Stimulated activated CD4-positive, alpha-beta T cell treated with anti-CD3 and anti-CD28 coated beads, Interleukin-1b, Interleukin-23, amount 100 ng/mL, for 4 hours (primary cell): ENCODE measurements around the gene CCDC126.
"Not testable (repeated sequence)": the region's sequence is repeated elsewhere in the genome, so short reads cannot be mapped to it uniquely, and the experiment has no call there.

Experiments used
- DNase-seq, 2 donors: peaks; one replicate each; pipeline ENCODE4 v3.0.0-alpha.2; 2020; ENCODE audit warnings: low read depth in 2 of 2

CCDC126 gene

DNA sequence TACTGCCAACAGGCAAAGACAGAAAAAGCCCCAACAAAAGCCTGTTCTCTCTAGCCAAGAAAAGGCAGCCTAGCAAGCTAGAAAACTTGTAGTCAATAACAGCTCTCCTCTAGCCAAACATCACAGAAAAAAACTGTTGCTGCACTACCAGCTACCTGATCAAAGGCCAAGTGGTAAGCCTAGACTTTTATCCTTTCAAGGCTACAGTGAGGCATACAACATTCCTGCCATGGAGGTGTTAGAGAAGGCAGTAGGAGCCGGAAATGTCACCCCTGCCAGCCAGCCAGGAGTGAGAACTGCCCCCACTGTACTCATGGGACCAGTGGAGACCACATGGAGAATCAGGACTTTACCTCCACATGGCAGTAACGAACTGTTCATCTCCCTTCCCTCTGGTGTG, 31.2 kb downstream of the CCDC126 start:
- no peak for DNase-seq

DNA sequence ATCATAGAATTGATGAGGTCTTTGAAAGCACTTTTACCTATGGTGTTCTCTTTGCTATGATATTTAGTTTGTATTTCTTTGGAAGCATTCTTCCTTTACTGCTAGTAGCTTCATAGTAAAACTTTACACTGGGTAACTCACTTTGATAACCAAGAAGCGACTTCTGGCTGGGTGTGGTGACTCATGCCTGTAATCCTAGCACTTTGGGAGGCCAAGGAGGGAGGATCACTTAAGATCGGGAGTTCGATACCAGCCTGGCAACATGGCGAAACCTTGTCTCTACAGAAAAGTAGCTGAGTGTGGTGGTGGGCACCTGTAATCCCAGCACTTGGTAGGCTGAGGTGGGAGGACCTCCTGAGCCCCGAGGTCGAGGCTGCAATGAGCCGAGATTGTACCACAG, 36.2 kb downstream of the CCDC126 start:
- DNase-seq = no peak

DNA sequence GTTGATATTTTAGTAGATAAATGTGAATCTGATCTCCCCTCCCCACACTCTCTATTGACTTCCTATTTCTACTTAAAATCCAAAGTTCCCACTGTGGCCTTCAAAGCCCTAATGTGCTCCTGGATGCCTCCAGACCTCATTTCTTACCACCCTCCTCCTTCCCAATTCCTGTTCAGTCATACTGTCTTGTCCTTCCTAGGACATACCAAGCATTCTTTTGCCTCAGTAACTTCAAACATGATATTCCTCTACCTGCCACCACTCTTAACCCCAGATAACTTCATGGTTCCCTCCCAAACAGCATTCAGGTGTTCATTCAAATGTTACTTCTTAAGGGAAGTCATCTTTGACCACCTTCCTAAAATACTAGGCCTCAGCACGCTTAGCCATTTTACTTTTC, 48.6 kb downstream of the CCDC126 start:
- DNase-seq = no peak

DNA sequence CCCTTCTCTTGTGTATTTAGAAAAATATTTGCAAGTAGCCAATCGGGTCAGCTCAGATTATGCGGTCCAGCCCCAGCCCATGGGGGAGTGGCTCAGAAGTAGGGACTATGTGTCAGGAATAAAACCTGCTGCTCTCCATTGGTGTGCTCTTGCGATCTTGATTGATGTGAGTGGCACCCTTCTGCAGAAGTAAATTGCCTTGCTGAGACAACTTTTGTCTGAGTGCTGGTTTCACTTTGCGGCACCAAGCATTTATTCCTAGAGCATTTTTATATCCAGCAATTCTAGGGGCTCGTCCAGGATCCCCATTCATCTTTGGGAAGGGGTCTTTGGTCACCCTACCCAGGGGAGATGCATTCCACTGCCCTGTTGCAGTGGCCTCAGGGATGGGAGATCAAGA, 56.8 kb downstream of the CCDC126 start:
- DNase-seq = no peak

DNA sequence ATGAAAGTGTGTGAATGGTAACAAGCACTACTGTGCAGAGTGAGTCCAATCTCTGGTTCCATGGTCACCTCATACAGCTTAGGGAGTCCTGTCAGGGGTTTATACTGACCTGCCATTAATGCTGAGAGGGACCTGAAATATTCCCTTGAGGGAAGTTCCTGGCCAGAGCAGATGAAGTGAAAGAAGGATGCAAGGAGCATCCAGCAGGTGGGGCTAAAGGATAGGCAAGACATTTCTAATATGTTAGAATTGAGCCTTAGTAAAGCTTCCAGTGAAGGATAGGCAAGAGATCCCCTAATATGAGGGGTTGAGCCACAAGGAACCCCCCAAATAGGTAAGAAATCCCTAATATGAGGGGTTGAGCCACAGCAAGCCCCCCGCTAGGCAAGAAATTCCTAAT, 57.3 kb downstream of the CCDC126 start:
- no peak for DNase-seq

DNA sequence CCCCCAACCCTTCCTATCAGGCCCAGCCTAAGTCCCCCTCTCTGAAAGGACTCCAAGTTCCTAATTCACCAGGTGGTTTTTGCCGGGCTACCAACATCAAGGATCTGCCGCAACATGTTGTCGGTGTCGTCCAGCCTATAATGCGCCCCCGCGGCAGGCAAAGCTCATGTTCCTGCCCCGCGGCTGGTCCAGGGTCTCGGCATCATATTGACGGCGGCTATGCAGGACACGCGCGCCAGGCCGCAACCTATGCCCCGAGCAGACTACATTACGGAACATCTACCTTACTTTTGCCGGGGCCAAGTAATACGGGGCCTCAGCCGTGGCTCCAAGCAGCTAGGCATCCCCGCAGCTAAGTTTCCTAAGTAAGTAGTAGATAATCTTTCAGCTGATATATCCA, 58.3 kb downstream of the CCDC126 start:
- DNase-seq = no peak

DNA sequence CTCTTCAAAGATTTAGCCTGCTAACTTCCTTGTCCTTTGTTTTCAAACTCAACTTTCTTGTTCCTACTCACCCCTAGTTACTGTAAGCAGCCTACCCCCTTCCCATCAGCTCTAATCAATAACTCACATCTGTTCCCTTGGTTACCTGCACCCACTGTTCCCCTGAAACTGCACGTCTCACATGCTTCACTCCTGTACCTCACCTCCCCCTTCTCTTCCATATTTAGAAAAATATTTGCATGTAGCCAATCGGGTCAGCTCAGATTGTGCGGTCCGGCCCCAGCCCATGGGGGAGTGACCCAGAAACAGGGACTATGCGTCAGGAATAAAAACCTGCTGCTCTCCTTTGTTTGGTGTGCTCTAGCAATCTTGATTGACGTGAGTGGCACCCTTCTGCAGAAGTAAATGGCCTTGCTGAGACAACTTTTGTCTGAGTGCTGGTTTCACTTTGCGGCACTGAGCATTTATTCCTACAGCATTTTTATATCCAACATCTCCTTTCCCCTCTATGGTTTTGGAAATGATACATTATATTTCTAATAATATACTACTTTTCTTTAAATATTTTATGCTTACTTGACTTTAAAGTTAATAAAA, 61.7 kb downstream of the CCDC126 start:
- DNase-seq = no peak

DNA sequence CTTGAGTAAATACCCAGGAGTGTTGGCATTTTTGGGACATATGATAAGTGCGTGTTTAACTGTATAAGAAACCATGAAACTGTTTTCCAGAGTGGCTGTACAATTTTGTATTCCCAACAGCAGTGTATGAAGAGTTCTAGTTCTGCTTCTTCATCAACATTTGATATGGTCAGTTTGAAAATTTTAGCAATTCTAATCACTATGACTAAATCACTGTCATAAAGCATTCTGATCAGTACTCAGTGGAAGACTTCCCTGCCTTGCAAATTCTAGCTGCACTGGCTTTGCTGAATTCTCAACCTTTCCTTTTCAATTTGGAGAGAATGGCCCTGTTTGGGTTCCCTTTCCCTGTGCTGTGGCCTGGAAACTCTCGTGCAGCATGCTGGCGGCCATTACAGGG, 64.2 kb downstream of the CCDC126 start:
- DNase-seq = no peak

DNA sequence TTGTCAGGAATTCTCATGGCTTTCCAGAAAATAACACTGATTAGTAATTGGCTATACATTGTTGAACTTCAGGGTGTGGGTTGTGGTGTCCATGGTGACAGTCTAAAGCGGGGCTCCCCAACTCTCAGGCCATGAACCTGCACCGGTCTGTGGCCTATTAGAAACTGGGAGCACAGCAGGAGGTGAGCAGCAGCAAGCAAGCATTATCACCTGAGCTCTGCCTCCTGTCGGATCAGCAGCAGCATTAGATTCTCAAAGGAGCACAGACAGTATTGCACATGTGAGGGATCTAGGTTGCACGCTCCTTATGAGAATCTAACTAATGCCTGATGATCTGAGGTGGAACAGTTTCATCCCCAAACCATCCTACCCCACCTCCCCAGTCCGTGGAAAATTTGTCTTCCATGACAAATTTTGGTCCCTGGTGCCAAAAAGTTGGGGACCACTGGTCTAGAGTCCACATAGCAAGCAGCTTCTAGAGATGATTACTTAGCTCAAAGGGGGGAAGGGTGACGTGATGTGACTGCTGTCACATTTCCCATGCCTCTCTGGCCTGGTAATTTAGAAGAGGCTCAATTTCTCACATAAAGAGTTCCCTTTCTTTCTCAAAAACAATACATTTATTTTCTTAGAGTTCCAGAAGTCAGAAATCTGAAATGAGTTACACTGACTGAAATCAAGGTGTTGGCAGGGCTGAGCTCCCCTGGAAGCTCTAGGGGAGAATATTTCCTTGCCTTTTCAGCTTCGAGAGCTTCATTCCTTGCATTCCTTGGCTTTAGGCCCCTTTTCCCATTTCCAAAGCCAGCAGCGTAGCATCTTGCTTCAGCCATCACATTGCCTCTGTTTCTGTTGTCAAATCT, 65.2 kb downstream of the CCDC126 start:
- no peak for DNase-seq

DNA sequence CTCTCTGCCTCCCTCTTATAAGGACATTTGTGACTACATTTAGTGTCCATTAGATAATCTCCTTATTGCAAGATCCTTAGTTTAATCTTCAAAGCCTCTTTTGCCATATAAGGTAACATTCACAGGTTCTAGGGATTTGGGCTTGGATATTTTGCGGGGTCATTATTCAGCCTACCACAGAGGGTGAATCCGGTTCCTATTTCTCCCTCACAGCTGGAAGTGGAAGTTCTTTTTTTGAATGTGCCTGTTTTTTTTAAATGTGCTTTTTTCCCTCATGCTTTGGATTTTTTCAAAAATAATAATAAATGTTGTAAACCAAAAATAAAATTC, 65.8 kb downstream of the CCDC126 start:
- DNase-seq = no peak

DNA sequence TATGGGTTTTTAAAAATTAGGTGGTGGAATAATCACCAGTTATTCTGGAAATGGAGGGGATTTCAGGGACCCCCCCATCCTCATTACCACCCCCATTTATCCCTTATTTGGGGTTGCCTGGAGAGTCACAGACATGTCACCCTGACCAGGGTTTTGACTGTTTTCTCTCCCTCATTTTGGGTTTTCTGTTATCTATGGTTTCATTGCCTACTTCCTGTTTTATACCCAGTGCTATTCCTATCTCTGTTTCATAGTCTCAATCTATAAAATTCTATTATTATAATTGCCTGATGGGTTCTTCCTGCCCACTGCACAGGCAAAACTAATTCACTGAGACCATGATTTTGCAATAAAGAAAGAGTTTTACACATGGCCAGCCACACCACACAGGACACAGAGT, 66.9 kb downstream of the CCDC126 start:
- no peak for DNase-seq

DNA sequence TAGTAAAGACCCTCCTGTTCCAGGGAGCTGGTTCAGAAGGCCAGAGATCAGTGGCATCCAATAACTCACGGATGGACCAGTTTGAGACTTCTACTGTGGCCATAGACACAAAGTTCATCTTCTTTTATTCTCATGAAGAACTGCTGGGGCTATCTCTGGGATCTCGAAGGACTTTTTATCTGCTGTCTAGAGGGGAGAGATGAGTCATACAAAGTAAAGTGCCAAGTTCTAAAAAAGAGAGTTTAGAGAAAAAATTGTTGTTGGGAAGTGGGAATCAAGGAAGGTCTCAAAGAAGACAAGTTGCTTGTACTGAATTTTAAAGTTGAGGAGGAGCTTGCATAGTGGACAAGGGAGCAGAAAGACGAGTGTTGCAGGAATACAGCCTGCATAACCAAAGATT, 74.9 kb downstream of the CCDC126 start:
- no peak for DNase-seq

DNA sequence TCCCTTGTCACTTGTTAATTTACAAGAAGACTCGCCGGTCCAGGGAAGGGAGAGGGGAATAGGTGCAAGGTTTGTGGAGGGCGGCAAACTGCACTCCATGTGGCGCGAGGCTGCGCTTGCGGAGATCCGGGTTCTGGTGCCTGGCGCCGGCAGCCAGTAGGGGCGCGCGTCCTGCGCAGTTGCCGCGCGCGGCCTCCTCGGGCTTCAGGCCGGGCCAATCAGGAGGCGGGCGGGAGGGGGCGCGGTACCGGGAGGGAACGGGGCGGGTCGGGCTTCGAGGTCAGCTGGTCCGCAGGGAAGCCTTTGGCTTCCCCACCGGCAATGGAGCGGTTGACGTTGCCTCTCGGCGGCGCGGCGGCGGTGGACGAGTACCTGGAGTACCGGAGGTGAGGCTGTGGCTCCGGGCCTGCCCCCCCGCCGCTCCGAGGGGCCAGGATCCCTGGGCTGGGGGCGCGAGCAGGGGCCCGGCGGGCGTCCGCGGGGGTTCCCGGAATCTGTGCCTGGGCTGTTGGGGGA, 82.8 kb downstream of the CCDC126 start, which contains the start of gene FAM221A:
Gene FAM221A (plus strand): TSS at position 302 of the 516 bp plus-strand sequence. CDS start 20 bp downstream, at position 322.
- peak; percentile 68 to 75 for DNase-seq

DNA sequence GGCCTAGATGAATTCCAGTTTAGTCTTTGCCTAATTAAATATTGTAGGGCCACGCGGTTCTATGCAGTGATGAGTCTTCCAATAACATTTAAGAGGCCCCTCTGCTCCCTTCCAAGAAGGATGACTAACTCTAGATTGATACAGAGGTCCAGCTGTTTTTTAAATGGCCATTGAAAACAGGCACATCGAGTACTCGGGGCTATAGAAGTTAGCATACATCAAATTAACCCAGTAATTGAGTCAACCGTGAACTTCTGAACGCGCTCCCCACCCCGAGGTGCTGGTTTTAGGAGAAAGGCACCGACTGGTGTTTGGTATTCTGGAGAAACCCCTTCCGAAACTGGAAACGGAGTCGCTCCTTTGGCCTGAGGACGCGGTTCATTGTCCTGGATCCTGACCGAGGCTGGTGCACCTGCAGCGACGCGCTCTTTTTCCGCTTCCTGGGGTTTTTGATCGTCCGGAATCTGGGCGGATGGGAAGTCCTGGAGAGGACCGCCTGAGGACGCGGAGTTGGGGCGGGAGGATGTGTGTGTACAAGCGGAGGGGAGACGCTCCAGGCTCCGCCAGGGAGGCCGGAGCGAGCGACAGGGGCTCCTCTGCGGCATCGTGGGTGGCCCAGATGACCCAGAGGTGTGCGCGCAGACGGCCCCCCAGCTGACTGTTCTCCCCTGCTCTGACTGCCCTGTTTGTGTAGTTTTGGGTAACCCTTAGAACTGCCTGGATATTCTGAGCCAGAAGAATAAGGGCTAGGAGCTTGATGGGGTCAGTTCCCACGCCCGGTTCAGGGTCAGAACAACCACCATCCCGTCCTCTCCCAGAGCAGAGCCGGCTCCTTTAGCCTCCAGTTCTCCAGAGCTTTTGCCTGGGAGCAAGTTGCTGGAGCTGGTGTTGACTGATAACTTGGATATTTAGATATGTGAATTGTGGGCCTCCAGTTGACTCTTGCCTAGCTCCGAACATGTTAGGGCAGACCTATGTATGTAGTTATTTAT, 83.5 kb downstream of the CCDC126 start:
- DNase-seq = peak; percentile 2 to 26

DNA sequence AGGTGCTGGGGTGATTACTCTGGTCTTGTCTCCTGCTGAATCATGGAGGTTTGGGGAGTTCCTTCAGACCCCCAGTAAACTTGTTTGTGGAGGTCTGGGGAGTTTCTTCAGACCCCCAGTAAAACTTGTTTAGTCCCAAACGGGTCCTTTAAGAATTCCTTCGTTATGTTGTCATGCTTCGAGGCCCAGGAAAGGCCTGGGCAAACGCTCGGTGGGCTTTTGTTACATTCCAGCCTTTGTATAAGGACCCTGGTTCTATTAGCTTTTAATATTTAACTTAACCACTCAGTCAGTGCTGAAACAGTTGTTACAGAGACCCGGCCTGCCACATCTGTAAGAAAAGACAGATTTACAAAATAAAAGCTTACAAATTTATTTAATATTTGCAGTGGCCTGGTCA, 86.9 kb downstream of the CCDC126 start:
- DNase-seq = not testable (repeated sequence)

DNA sequence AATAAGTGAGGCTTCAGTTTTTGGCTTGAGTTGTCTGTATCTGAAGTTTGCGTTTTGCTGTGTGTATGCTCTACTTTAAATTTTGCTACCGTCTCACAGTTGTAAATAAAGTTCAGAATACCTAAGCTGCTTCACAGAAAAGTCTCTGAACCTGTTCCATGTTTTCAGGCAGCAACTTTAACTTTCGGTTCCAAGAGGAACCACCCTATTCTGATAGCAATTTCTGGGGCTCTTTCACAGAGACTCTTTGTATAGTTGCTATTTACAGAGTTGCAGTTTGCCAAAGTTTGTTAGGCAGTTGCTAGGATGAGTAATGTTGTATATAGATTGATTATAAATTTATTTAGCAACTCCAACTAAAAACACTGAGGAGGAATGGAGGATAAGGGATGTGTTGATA, 88.5 kb downstream of the CCDC126 start:
- DNase-seq = no peak

DNA sequence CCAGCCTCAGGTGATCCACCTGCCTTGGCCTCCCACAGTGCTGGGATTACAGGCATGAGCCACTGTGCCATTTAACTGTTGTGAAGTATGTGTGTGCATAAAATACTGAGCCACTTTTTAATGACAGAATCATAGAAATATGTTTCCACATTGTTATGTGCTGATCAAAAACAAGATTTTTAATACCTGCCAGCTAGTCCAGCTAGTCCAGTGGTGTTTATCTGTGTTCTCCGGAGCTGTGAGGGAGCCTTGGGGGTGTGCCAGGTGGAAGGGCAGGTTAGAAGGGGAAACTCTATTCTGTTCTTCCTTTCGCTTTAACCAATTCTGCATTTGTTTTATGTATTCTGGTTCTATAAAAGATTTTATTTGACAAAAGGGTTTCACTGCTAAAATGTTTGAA, 89.8 kb downstream of the CCDC126 start:
- DNase-seq = no peak

DNA sequence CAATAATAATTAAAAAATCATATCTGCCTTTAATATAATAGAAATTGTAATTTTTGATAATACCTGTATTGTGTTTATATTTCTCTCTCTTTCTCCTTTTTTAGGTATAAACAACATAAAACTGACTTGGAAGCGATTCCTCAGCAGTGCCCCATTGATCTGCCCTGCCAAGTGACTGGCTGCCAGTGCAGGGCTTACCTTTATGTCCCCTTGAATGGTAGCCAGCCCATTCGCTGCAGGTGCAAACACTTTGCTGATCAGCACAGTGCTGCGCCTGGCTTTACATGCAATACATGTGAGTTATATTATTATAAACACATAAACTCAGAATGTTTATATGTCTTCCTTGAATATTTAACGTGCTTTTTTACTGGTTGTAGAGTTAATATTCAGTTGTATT, 92.0 kb downstream of the CCDC126 start:
- no peak for DNase-seq

DNA sequence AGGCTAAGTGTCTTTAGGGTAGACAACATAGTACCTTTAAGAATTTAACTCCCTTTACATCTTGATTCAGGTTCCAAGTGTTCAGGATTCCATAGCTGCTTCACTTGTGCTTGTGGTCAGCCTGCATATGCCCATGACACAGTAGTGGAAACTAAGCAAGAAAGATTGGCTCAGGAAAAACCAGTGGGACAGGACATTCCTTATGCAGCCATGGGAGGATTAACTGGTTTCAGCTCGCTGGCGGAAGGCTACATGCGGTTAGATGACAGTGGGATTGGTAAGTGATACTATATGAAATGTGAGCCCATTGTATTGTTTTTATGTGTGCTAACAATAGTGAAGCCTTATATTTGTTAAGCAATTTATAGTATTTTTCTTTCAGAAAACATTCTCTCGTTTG, 94.1 kb downstream of the CCDC126 start:
- DNase-seq = no peak

DNA sequence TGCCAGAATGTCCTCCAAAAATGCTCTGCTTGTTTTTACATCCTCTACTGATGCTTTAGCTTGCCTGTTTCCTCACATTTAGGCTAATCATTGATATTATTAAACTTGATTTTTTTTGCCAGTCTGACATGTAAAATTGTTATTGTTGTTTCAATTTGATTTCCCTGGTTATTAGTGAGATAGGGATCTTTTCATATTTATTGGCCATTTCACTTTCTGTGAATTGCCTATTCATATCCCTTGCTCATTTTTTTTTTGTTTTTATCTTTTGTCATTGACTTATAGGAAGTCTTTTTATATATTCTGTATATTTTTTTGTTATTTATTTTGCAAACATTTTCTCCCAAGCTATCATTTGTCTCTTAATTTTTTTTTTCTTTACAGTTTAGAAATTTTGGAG, 96.0 kb downstream of the CCDC126 start:
- DNase-seq = no peak
